ENCODE results near the gene FOXP1.

GRCh38 chr3:71461114-71461513 is 122.4 kb downstream of the FOXP1 start:
- TF ChIP-seq EZH2 (IDR thresholded peaks at IDR 0.05) (no peak), EZH2phosphoT487 (IDR thresholded peaks at IDR 0.05) (no peak)
- TF ChIP-seq, protein P1, sequence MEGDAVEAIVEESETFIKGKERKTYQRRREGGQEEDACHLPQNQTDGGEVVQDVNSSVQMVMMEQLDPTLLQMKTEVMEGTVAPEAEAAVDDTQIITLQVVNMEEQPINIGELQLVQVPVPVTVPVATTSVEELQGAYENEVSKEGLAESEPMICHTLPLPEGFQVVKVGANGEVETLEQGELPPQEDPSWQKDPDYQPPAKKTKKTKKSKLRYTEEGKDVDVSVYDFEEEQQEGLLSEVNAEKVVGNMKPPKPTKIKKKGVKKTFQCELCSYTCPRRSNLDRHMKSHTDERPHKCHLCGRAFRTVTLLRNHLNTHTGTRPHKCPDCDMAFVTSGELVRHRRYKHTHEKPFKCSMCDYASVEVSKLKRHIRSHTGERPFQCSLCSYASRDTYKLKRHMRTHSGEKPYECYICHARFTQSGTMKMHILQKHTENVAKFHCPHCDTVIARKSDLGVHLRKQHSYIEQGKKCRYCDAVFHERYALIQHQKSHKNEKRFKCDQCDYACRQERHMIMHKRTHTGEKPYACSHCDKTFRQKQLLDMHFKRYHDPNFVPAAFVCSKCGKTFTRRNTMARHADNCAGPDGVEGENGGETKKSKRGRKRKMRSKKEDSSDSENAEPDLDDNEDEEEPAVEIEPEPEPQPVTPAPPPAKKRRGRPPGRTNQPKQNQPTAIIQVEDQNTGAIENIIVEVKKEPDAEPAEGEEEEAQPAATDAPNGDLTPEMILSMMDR (IDR thresholded peaks at IDR 0.05) = no peak

All from neural progenitor cell (in vitro differentiated cells).